Islet precursor cell (in vitro differentiated cells): ENCODE data around the gene PGM5.

Experiments used
- DNase-seq: peaks from one replicate; pipeline ENCODE4 v3.0.0-alpha.2; 2018

PGM5 gene

GRCh38 chr9:68541568-68541967 is 185.2 kb downstream of the PGM5 start:
- DNase-seq: no peak

GRCh38 chr9:68545033-68545705 is 188.8 kb downstream of the PGM5 start:
- no peak for DNase-seq

- no peak for DNase-seq
Observed at GRCh38 chr9:68546596-68547390, 190.4 kb downstream of the PGM5 start.

- DNase-seq: no peak
Observed at GRCh38 chr9:68547417-68547816, 191.0 kb downstream of the PGM5 start.

GRCh38 chr9:68548241-68548640 is 191.8 kb downstream of the PGM5 start:
- no peak for DNase-seq

GRCh38 chr9:68551191-68551590 is 194.8 kb downstream of the PGM5 start:
- no peak for DNase-seq

- DNase-seq: no peak
Observed at GRCh38 chr9:68552700-68553476, 196.5 kb downstream of the PGM5 start.

GRCh38 chr9:68555437-68556150 is 199.2 kb downstream of the PGM5 start:
- no peak for DNase-seq

GRCh38 chr9:68558545-68558944 is 202.1 kb downstream of the PGM5 start:
- no peak for DNase-seq

- peak; percentile 84 for DNase-seq
Observed at GRCh38 chr9:68560071-68560844, 203.8 kb downstream of the PGM5 start.

GRCh38 chr9:68562461-68562860 is 206.1 kb downstream of the PGM5 start:
- DNase-seq: no peak

- no peak for DNase-seq
Observed at GRCh38 chr9:68567565-68567964, 211.2 kb downstream of the PGM5 start.

- no peak for DNase-seq
Observed at GRCh38 chr9:68574150-68574549, 217.7 kb downstream of the PGM5 start.

GRCh38 chr9:68575817-68576216 is 219.4 kb downstream of the PGM5 start:
- DNase-seq: no peak

GRCh38 chr9:68577774-68578591 is 221.6 kb downstream of the PGM5 start:
- no peak for DNase-seq
